SHP77 treated with DMSO at 0.1 percent for 48 hours (cell line): ENCODE data around the gene ARHGAP44.

Source experiments
- DNase-seq: peaks from one replicate; lab custom pipeline; 2025; lab: John Stamatoyannopoulos, UW

Gene ARHGAP44

DNA sequence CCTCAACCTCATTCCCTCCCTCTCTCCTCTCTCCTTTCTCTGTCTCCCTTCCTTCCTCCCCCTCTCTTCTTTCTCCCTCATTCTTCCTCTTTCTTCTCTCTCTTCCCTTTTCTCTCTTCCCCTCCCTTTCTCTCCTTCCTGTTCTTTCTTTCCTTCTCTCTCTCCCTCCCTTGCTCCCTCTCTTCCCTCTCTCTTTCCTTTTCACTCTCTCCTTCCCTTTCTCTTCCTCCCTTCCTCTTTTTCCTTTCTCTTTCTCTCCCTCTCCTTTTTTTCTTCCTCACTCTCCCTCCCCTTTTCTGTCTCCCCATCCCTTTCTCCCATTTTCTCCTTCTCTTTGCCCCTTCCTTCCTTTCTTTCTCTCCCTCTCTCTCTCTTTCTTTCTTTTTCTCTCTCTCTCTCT, 236.4 kb downstream of the ARHGAP44 start:
- DNase-seq: no peak

DNA sequence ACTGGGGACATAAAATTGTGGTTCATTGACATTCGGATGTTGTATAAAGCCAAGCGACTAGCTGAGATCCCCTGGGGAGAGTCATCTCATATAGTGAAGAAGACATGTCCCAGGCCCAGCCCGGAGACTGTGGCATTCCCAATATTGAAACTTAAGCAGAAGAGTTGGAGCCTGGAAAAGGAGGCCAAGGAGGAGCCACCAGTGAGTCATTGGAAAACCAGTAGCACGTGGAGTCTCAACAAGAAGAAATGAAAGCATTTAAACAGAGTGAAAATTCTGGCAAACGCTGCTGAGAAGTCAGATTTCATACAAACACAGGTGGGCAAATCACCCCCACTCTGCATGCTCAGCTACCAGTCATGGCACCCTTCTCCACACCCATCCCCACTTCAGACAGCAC, 237.9 kb downstream of the ARHGAP44 start:
- DNase-seq: no peak

DNA sequence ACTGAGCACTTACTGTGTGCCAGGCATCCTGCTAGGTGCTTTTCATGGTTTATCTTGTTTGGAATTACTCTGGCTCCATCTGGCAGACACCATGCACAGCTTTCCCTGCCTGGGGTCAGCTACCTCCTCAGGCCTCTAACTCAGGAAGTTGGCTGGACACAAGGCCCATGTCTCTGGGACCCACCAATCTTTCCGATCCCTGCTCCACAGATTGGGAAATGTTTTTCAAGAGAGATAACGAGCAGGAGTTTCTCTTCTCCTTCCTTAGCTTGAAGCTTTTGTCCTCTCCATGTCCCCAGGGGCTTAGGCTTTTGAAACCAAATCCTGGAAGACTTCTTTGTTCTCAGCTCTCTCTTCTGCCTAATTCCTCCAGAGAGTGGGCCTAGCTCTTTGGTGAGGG, 240.0 kb downstream of the ARHGAP44 start:
- DNase-seq: no peak

DNA sequence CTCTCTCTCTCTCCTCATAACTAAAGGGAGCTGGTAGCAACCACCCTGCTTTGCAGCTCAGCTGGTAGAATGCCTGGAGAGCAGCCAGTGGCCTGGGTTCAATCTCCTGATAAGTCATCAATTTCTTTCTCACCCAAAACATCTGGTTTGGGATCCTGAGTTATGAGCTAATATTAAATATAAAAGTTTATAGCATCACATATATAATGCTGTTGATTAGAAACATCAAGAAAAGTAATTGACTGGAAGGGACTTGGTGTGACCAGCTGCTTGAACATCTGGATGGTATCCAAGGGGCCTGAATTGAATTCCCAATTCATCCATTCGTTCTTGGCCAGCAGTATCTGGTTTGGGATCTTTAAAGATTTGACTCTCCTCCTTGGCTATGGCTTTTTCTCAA, 240.8 kb downstream of the ARHGAP44 start:
- peak; percentile 50 for DNase-seq

DNA sequence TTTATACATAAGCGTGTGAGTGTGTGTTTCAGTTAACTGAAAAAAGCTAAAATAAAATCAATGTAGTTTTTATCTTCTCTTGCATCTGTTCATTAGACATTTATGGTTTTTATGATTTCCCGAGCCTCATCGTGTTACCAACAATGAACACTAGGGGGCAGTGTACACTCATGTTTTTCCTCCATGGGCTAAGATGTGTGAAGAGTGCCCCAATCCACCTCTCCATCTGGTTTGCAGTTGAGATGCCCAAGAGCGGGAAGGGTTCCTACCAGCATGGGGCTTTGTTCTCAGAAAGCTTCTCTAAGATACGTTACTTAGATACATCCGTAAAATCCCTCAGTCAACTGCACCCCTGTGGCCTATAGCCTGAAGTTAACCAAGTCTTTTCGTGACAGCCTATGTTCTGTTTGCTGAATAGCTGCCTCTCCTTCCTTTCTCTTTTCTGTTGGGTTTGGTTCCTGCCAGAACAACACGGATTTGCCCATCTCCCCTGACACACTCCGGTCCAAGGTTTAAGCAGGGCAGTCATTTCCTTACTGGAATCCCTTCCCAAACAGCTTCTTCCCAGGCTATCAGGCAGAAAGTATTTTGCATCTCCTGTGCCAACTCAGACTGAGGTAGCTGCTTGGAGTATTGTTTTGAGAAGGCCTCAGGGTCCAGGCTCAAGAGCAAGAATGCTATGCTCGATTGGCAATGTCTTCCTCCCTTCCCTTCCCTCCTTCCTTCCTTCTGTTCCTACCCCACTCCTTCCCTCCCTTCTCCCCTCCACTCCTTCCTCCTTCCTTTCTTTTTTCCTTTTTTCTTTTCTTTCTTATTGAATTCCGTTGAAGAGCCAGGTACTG, 241.4 kb downstream of the ARHGAP44 start:
- peak; percentile 63 for DNase-seq

DNA sequence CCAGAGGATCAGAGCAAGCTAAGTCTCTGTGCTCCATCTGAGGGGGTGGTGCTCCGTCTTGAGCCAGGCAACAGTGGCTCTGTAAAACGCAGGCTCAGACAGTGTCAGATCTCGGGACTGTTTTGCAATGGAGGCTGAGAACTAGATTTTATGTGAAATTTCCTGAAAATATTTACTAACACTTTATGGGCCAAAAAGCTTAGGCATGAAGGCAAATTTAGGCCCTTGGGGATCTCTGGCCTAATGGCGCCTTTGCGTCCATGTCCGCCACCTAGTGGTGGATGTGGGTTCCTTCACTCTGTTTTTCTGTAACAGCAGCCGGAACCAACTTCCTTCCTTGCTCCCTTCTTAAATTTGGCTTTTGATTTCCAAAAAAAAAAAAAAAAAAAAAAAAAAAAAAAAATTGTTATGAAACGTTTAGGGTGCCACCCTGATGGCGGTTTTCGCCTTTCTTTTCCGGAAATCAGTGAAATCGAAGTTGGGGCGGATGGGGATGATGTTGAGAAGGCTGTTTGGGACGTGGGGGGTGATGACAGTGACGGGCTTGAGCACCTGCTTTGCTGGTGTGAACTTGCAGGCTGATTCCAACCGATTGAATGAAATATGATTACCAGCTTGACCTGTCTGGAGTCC, 242.5 kb downstream of the ARHGAP44 start:
- DNase-seq: peak; percentile 5

DNA sequence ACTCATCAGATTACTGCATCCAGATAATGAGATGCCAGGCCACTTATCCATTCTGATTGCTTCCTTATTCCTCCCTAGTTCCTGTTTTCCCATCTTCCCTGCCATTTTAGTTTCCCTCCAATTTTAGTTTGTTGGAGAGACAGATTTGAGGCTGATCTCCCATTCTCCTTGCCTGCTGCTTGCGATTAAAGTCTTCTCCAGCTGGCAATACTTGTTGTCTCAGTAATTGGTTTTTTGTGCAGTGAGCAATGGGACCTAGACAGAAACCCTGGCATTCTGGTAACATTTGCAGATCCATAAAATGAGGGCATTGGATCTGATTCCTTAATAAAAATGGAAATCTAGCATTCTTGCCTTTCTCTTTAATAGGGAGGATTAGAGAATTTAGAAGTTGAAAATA, 246.1 kb downstream of the ARHGAP44 start:
- no peak for DNase-seq

DNA sequence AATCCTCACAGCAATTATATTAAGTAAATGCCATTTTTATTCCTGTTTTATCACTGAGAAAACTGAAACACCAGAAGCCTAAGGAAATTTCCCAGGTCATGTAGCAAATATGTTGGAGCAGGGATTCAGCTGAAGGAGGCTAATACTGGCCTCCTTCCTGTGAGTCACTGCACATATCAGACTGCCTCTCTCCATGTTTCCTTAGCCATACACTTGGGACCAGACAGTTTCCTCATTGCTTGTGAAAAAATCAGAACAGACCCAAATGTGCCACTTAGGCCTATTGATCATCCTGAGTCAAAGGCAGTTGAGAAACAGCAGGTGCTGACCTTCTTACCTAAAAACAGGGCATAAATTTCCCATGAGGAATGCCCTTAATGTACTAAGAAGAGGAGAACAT, 247.5 kb downstream of the ARHGAP44 start:
- DNase-seq: no peak

DNA sequence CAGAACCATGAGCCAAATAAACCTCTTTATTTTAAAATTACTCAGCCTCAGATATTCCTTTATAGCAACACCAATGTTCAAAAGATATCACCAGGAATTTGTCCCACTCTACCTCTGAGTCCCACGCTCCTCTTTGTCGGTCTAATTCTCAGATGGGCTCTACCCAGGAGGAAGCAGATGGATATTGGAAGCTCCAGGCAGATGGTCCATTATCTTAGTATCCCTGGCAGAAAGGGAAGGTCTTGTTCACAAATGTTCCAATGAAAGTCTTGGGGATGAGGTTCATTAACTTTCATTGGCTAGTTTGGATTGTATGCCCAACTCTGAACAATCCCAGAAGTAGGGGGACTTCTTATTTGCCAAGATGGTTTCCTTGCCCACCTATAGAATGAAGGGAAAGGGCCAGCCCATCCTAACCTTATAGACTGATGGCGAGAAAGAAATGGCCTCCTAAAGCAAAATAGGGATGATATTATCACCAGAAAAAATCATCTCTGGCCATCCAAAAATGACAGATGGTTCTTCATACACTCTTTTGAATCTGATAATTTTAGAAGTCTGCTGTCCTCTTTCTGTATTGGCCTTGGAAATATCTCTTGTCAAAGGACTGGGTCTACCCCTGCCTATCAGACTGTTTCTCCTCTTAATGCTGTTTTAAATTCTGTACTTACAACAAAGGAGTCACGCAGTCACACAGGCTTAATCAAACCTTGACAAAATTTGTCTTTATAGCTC, 249.8 kb downstream of the ARHGAP44 start:
- no peak for DNase-seq
